GM18951 (cell line): Measurements from ENCODE around the gene PCP4L1.

ENCODE experiments used
- POLR2A ChIP-seq: IDR thresholded peaks from 4 replicates; pipeline ENCODE4 v1.6.1; 2011; ENCODE audit warnings: mild to moderate bottlenecking; ENCODE audit not compliant: insufficient read length, insufficient read depth; ENCODE audit errors: extremely low read depth
- in situ Hi-C: fragments of 300-500 bp; cut with MboI; formaldehyde crosslinking; loops from one replicate; pipeline ENCODE4 v1.12.0; 2022; ENCODE audit warnings: low sequenced_read_pairs, mixed read lengths, inconsistent platforms; ENCODE audit not compliant: unreplicated experiment

Gene PCP4L1

GRCh38 chr1:161333166-161333565 is 74.6 kb downstream of the PCP4L1 start:
- in situ Hi-C loops: no loop called here
- no peak for TF ChIP-seq POLR2A
